ENCODE measurements around the gene FBXL16. TPM values are rescaled to one million over a fixed set of nuclear protein-coding genes. Genes with fewer than 3 reads are reported as not detected.
"Not testable (repeated sequence)": the region's sequence is repeated elsewhere in the genome, so short reads cannot be mapped to it uniquely, and the experiment has no call there.

The FBXL16 gene
- total RNA-seq, 2 experiments from 2014 or later, result 12.7 to 14.3 TPM

DNA sequence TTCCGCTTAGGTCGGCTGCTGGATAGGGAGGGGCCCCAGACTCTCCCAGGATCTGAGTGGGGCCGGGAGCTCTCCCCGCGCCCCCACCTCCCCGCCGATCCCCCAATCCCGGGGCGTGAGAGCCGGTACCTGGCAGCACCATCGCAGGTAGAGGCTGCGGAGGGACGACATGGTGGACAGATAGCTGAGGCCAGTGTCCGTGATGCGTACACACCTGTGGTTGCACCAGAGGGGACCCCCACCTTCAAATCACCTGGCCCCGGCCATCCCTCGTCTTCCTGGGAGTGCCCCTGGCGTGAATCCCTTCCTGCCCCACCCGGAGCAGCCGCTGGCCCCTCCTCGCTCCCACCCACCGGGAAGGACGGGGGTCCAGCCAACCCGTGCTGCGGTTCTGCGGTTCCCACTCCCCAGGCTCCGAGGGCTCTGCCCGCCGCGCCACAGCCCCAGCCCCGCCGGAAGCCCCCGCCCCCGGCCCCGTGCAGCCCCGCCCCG lies 10.7 kb downstream of the FBXL16 start:
- H3K36me3 Mint-ChIP-seq (ENCODE audit: low read depth), result peaks cover 4% of the 10 kb centered on the region
- CTCF ChIA-PET, result interaction anchor here (1.2 to 2.1 kb wide), 3 partner anchors 9 to 21 kb away, joined by 4 to 7 read pairs (median 6); no protein-coding TSS in a partner anchor
- no peak overlapping the region for H3K27ac Mint-ChIP-seq
- peaks cover 15% of the 10 kb centered on the region for H3K27me3 Mint-ChIP-seq
- H3K4me1 Mint-ChIP-seq, result peaks cover 32% of the 10 kb centered on the region
- H3K9me3 Mint-ChIP-seq, result no peaks in the 10 kb centered on the region
- peak overlapping the region; percentile 47 for H3K4me3 Mint-ChIP-seq
- no peak for DNase-seq
- POLR2A ChIA-PET, result interaction anchor here (0.5 to 1.0 kb wide), 2 partner anchors 27 to 310 kb away, joined by 3 read pairs; no protein-coding TSS in a partner anchor

DNA sequence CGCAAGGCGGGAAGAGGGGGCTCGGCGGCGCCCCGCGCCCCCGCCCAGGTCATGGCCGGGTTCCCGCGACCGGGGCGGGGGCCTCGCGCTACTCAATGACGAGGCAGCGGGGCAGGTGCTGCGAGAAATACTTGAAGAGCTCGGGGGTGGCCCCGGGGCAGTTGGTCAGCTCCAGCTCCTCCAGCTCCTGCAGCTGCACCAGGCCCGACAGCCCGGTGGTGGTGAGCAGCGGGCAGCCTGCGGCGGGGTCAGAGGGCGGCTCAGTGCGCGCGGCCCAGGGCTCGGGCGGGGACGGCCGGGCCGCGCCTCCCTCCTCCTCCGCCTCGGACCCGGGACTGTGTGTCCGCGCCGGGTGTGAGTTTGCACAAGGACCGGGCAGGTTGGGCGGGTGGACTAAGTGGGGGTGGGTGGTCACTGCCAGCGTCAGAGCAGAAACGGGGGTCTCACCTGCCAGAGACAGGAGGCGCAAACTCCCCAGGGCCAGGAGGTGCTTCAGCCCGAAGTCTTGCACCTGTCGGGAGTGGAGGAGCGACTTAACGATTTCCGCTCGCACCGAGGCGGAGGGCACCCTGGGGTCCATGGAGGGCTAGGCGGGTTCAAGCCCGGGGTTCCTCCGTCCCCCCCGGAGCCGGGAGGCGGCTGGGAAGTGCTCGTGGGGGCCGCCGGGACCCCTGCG lies 11.3 kb downstream of the FBXL16 start:
- Mint-ChIP-seq H3K36me3 (ENCODE audit: low read depth) (peaks cover 4% of the 10 kb centered on the region), H3K4me3 (peak overlapping the region; percentile 55), H3K27me3 (peaks cover 15% of the 10 kb centered on the region), H3K4me1 (peaks cover 33% of the 10 kb centered on the region), H3K27ac (peak overlapping the region; percentile 54), H3K9me3 (no peaks in the 10 kb centered on the region)
- CTCF ChIA-PET, result interaction anchor here (1.7 kb wide), 1 partner anchor 8 kb away, joined by 6 read pairs; no protein-coding TSS in a partner anchor
- POLR2A ChIA-PET, result no interaction called here
- no peak for DNase-seq

- POLR2A ChIA-PET, result no interaction called here
- Mint-ChIP-seq H3K4me1 (peaks cover 34% of the 10 kb centered on the region), H3K27me3 (peaks cover 15% of the 10 kb centered on the region), H3K36me3 (ENCODE audit: low read depth) (peaks cover 4% of the 10 kb centered on the region), H3K9me3 (no peaks in the 10 kb centered on the region), H3K4me3 (no peak overlapping the region), H3K27ac (no peak overlapping the region)
- CTCF ChIA-PET, result interaction anchor here (1.3 kb wide), 1 partner anchor 57 kb away, joined by 3 read pairs; the partner anchor contains the start of gene METTL26
- DNase-seq, result no peak
These were observed 11.8 kb downstream of the FBXL16 start for GRCh38 chr16:693766-694165.

GRCh38 chr16:693364-693763 lies 12.2 kb downstream of the FBXL16 start:
- Mint-ChIP-seq H3K4me1 (peaks cover 36% of the 10 kb centered on the region), H3K9me3 (no peaks in the 10 kb centered on the region), H3K4me3 (peak overlapping the region; percentile 19), H3K27ac (no peak overlapping the region), H3K36me3 (ENCODE audit: low read depth) (peaks cover 4% of the 10 kb centered on the region), H3K27me3 (peaks cover 15% of the 10 kb centered on the region)
- ChIA-PET CTCF (interaction anchor here (1.3 kb wide), 1 partner anchor 57 kb away, joined by 3 read pairs; the partner anchor contains the start of gene METTL26), POLR2A (no interaction called here)
- no peak for DNase-seq

- ChIA-PET CTCF (interaction anchor here (1.3 kb wide), 1 partner anchor 56 kb away, joined by 3 read pairs; the partner anchor contains the start of gene METTL26), POLR2A (no interaction called here)
- no peaks in the 10 kb centered on the region for H3K9me3 Mint-ChIP-seq
- H3K4me3 Mint-ChIP-seq, result no peak overlapping the region
- peaks cover 15% of the 10 kb centered on the region for H3K27me3 Mint-ChIP-seq
- peaks cover 4% of the 10 kb centered on the region for H3K36me3 Mint-ChIP-seq (ENCODE audit: low read depth)
- peaks cover 39% of the 10 kb centered on the region for H3K4me1 Mint-ChIP-seq
- no peak for DNase-seq
- H3K27ac Mint-ChIP-seq, result no peak overlapping the region
These were observed 13.1 kb downstream of the FBXL16 start for GRCh38 chr16:692356-693108.

DNA sequence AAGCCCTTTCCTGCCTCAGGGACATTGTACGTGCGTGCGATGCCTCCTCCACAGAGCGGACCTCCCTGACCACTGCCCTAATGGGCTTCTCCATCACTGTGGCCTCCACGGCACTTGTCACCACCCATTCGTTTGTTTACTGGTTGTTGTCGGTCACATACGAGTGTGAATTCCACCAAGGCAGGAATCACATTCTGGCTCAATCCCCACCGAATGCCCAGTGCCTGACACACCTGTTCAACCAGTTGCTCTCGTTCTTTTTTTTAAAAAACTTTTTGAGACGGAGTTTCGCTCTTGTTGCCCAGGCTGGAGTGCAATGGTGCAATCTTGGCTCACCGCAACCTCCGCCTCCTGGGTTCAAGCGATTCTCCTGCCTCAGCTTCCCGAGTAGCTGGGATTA lies 14.4 kb downstream of the FBXL16 start:
- H3K4me1 Mint-ChIP-seq, result peaks cover 36% of the 10 kb centered on the region
- peaks cover 15% of the 10 kb centered on the region for H3K27me3 Mint-ChIP-seq
- POLR2A ChIA-PET; H3K9me3 Mint-ChIP-seq; DNase-seq; H3K36me3 Mint-ChIP-seq (ENCODE audit: low read depth): not testable (repeated sequence)
- CTCF ChIA-PET, result interaction anchor here (1.5 kb wide), 1 partner anchor 10 kb away, joined by 3 read pairs; no protein-coding TSS in a partner anchor
- H3K27ac Mint-ChIP-seq, result peak overlapping the region; percentile 76
- peak overlapping the region; percentile 89 for H3K4me3 Mint-ChIP-seq

GRCh38 chr16:689175-689897 lies 16.3 kb downstream of the FBXL16 start:
- H3K4me1 Mint-ChIP-seq, result peaks cover 35% of the 10 kb centered on the region
- peaks cover 13% of the 10 kb centered on the region for H3K27me3 Mint-ChIP-seq
- no peak for DNase-seq
- peak overlapping the region; percentile 89 for H3K4me3 Mint-ChIP-seq
- H3K27ac Mint-ChIP-seq, result peak overlapping the region; percentile 89
- ChIA-PET CTCF (interaction anchor here (0.7 to 1.5 kb wide), 9 partner anchors 9 to 1016 kb away, joined by 3 to 5 read pairs (median 3); partner anchors contain the start of genes CIAO3, MAPK8IP3, RHBDL1 and RHOT2), POLR2A (no interaction called here)
- H3K9me3 Mint-ChIP-seq, result no peaks in the 10 kb centered on the region
- peaks cover 9% of the 10 kb centered on the region for H3K36me3 Mint-ChIP-seq (ENCODE audit: low read depth)

GRCh38 chr16:687499-687898 lies 18.1 kb downstream of the FBXL16 start:
- ChIA-PET CTCF (interaction anchor here (1.0 to 2.1 kb wide), 2 partner anchors 19 to 40 kb away, joined by 3 to 5 read pairs; partner anchors contain the start of gene RHOT2), POLR2A (no interaction called here)
- Mint-ChIP-seq H3K27ac (no peak overlapping the region), H3K4me1 (peaks cover 44% of the 10 kb centered on the region), H3K27me3 (peaks cover 4% of the 10 kb centered on the region), H3K4me3 (peak overlapping the region; percentile 16), H3K9me3 (no peaks in the 10 kb centered on the region), H3K36me3 (ENCODE audit: low read depth) (peaks cover 12% of the 10 kb centered on the region)
- DNase-seq, result no peak

DNA sequence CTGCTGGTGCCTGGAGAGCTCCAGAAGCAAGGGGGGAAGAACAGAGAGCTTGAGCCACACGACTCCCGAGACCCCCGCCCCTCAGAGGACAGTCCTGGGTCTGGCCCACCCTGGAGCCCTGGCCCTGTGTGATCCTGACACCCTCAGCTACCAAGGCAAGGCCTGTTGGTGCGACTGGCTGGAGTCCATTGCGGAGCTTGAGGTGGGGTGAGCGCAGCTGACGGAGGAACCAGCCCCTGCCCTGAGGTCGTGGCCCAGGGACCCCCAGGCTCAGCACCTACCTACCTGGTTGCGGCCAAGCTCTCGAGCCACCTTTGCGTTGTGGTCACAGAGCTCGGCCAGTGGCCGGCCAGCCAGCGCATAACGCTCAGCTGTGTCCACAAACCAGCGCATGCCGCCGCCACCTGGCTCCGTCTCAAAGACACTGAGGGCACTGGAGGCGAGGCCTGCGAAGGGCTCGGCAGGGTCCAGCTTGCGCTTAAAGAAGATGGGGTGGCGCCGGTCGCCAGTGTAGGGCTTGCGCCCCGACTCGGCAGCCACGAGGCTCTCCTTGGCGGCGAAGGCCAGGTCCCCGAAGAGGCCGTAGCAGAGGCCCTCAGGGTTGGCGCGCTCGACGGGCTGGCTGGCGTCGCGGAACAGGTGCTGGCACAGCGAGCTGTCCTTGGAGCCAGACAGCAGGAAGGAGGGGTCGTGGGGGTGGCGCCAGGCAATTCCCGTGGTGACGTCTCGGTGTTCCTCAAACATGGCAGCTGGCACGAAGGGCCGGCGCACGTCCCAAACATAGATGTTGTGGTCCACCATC lies 18.9 kb downstream of the FBXL16 start:
- H3K27ac Mint-ChIP-seq, result no peak overlapping the region
- ChIA-PET CTCF (interaction anchor here (1.0 to 2.1 kb wide), 4 partner anchors 9 to 103 kb away, joined by 3 to 6 read pairs (median 4); partner anchors contain the start of gene RHOT2), POLR2A (no interaction called here)
- H3K36me3 Mint-ChIP-seq (ENCODE audit: low read depth), result peaks cover 19% of the 10 kb centered on the region
- H3K27me3 Mint-ChIP-seq, result no peaks in the 10 kb centered on the region
- no peak overlapping the region for H3K4me3 Mint-ChIP-seq
- no peaks in the 10 kb centered on the region for H3K9me3 Mint-ChIP-seq
- no peak for DNase-seq
- peaks cover 51% of the 10 kb centered on the region for H3K4me1 Mint-ChIP-seq

DNA sequence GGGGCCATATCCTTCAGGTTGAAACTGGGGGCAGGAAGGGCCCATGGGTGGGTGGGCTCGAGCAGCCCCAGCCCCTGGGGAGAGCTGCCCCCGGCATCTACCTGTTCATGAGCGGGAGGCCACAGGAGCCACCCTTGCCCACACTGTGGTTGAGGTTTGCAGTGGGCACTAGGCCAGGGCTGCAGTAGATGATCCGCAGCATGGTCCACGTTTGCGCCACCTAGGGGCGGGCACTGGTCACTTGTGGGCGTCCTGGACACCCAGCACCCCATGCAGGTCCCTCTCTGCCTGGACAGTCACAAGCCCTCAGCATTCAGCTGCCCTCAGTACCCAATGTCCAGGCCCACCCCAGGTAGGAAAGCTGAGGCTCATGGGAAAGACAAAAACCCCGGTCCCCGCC lies 19.6 kb downstream of the FBXL16 start:
- Mint-ChIP-seq H3K27me3 (no peaks in the 10 kb centered on the region), H3K4me3 (no peak overlapping the region), H3K4me1 (peaks cover 54% of the 10 kb centered on the region), H3K36me3 (ENCODE audit: low read depth) (peaks cover 19% of the 10 kb centered on the region), H3K9me3 (no peaks in the 10 kb centered on the region), H3K27ac (peak overlapping the region; percentile 46)
- no peak for DNase-seq
- POLR2A ChIA-PET, result no interaction called here
- CTCF ChIA-PET, result interaction anchor here (1.1 to 2.1 kb wide), 3 partner anchors 9 to 104 kb away, joined by 3 to 6 read pairs (median 5); partner anchors contain the start of gene RHOT2

DNA sequence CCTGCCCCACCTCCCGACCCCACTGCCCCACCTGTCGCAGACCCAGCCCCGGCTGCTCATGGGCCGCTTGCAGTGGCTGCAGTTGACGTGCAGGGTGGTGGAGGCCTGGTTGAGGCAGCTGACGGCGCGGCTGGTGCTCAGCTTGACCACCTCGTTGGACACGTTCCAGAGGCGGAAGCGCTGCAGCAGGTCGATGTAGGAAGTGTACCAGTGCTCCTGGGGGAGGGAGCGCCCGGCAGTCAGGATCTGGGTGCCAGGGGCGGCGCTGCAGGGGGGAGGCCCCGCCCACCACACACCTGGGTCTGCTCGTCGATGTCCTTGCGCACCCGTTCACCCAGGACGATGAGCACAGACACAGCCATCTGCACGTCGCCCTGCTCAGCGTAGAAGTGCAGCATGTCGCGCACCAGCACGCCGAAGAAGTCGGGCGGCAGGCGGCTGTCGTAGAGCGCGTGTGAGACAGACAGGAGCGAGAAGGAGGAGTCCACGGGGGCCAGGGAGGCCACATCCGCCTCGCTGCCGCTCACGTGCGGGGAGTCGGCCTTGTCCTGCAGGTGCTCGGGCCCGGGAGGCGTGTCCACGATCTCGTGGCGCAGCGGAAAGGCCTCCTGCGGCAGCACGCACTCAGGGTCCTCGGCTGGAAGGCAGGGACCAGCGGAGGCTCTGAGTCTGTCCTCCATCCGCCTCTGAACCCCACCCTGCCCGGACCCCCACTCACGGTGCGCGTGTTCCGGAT lies 20.5 kb downstream of the FBXL16 start:
- CTCF ChIA-PET, result interaction anchor here (1.3 to 1.4 kb wide), 2 partner anchors 10 to 12 kb away, joined by 4 to 6 read pairs; no protein-coding TSS in a partner anchor
- Mint-ChIP-seq H3K4me3 (no peak overlapping the region), H3K4me1 (peaks cover 49% of the 10 kb centered on the region)

More for the DNA sequence above, 20.5 kb downstream of the FBXL16 start:
- Mint-ChIP-seq H3K36me3 (ENCODE audit: low read depth) (peaks cover 18% of the 10 kb centered on the region), H3K27me3 (no peaks in the 10 kb centered on the region), H3K9me3 (no peaks in the 10 kb centered on the region), H3K27ac (no peak overlapping the region)
- DNase-seq, result no peak
- POLR2A ChIA-PET, result interaction anchor here (0.6 kb wide), 1 partner anchor 154 kb away, joined by 3 read pairs; no protein-coding TSS in a partner anchor

Data from activated CD4-positive, alpha-beta T cell treated with anti-CD3 and anti-CD28 coated beads, Interleukin-2, amount 10 ng/mL, durations not matched to agents 7 days and 5 days (primary cell).